PC-3 (cell line): ENCODE measurements around the gene TNFSF13B.

ENCODE experiments used
- CTCF ChIP-seq: fragments of 300-600 bp; sonication (generic); conservative IDR thresholded peaks from 2 replicates; pipeline ENCODE4 v1.5.1; 2017; ENCODE audit warnings: antibody characterized with exemption, low read depth, mild to moderate bottlenecking, low read length
- EZH2phosphoT487 ChIP-seq: fragments of 300-600 bp; sonication (generic); IDR thresholded peaks from 2 replicates; pipeline ENCODE4 v1.6.1; 2018; ENCODE audit warnings: mild to moderate bottlenecking, antibody characterized with exemption, low read length, borderline replicate concordance

- TF ChIP-seq CTCF, result no peak
- TF ChIP-seq EZH2phosphoT487, result no peak
Measured at GRCh38 chr13:108315273-108315672, 45.8 kb downstream of the TNFSF13B start.
